Fibroblast of skin of right quadriceps (primary cell): ENCODE results near the gene RPTOR.

Experiments used
- DNase-seq: peaks from one replicate; pipeline ENCODE4 v3.0.0-alpha.2; 2013

Gene RPTOR

DNA sequence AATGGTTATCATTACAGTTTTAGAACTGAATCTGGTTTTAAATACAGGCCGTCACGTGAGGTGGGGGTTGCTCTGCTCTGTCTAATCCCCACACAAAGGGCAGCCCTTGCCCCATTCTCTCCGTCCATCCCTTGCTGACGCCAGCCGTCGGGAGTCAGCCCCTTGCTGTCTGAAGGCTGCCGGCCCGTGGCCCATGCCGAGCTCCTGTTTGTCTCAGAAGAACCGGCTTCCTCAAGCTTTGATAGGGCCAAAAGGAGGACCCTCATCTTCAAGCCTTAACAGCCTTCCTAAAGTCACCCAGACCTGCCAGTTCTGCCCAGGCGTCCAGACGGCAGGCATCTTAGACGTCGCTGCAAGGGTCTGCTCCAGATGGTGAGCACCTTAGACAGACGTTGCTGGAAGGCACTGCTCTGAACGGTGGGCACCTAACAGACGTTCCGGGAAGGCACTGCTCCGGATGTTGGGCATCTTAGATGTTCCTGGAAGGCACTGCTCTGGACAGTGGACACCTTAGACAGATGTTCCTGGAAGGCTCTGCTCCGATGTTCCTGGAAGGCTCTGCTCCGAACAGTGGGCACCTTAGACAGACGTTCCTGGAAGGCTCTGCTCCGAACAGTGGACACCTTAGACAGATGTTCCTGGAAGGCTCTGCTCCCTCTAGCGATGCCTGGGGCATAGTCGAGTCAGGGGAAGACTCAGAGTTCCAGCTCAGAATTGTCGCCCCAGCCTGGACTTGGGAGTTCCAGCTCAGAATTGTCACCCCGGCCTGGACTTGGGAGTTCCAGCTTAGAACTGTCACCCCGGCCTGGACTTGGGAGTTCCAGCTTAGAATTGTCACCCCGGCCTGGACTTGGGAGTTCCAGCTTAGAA lies 411.9 kb downstream of the RPTOR start:
- no peak for DNase-seq

DNA sequence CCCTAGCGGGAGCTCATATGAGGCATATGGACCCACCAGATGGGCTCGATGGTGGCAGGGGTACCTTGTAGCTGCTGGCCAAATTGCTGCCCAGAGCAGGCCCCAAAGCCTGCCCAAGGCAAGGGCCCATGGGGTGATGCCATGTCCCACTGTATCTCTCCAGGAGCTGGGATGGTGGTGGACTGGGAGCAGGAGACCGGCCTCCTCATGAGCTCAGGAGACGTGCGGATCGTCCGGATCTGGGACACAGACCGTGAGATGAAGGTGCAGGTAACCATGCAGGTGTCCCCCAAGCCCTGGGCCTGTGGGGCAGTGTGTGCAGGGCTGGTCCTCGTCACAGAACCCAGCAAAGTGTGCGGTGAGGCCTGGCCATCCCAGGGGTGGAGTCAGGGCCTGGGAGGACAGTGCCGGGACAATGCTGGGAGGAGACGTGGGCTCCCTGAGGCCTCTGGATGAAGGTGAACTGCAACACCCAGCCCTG lies 412.9 kb downstream of the RPTOR start:
- DNase-seq: no peak

GRCh38 chr17:80959330-80960036 lies 414.8 kb downstream of the RPTOR start:
- peak; percentile 42 for DNase-seq

DNA sequence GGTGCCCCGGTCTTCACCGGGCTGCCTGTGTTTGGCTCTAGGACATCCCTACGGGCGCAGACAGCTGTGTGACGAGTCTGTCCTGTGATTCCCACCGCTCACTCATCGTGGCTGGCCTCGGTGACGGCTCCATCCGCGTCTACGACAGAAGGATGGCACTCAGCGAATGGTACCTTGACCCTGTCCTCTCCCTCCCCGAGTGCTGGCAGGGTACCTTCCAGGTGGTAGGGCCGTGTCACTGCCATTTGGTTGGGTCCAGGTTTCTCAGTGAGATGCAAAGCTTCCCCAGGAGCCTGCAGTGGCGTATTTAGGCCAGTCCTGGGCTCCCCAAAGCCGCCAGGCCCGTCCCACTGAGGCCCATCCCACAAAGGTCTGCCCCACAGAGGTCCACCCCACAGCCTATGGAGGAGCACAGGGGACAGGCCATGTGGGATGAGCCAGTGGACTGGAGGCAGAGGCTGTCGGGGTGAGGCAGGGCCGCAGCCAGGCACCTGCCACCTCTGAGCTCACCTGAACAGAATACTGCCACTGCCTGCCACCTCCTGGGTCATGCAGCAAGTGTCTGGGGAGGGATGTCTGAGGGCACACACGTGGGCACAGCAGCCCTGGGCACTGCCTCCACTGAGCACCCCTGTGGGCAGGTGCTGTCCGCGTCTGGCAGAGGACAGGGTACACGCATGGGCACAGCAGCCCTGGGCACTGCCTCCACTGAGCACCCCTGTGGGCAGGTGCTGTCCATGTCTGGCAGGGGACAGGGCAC lies 415.6 kb downstream of the RPTOR start:
- no peak for DNase-seq

- DNase-seq: no peak
Observed at GRCh38 chr17:80960797-80961452, 416.3 kb downstream of the RPTOR start.

GRCh38 chr17:80961541-80962330 lies 417.1 kb downstream of the RPTOR start:
- DNase-seq: no peak

- no peak for DNase-seq
Observed at GRCh38 chr17:80962356-80963329, 418.0 kb downstream of the RPTOR start.

GRCh38 chr17:80963812-80964543 lies 419.3 kb downstream of the RPTOR start:
- no peak for DNase-seq

DNA sequence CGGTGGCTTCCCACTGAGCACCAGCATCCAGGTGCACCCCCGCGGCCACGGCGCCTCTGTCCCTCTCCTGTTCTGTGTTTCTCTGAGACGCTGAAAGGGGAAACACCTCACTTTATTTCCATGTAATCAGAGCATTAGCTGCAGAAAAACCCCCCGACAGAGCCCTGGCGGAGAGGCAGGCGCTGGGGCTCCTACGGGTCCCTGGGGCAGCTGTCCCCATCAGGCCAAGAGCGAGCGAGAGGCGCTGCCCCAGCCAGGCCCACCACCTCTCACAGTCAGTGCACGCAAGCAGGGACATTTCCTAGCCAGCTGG lies 419.9 kb downstream of the RPTOR start:
- DNase-seq: no peak

- DNase-seq: no peak
Observed at GRCh38 chr17:80964859-80965580, 420.4 kb downstream of the RPTOR start.

- no peak for DNase-seq
Observed at GRCh38 chr17:80965606-80966005, 421.0 kb downstream of the RPTOR start.

- DNase-seq: no peak
Observed at GRCh38 chr17:80967404-80967872, 422.8 kb downstream of the RPTOR start.

DNA sequence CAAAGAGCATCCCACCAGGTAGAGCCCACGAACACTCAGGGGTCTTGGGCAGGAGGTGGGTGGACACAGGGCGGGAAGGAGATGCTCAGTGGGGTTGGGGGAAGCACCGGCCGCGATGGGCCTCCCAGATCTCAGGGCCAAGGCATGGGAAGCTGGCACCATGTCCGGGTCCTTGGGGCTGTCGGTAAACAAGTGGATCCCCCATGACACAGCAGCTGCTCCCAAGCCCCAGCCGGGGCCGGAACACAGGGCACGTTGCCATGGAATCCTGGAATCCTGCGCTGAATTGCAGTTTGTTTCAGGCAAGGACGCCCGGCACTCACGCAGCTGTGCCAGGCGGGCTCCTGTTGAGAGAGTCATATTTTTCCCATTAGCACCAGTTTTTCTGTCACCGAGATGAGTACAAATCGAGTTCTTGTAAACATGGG lies 424.0 kb downstream of the RPTOR start:
- DNase-seq: peak; percentile 35

GRCh38 chr17:80969030-80969673 lies 424.5 kb downstream of the RPTOR start:
- no peak for DNase-seq

DNA sequence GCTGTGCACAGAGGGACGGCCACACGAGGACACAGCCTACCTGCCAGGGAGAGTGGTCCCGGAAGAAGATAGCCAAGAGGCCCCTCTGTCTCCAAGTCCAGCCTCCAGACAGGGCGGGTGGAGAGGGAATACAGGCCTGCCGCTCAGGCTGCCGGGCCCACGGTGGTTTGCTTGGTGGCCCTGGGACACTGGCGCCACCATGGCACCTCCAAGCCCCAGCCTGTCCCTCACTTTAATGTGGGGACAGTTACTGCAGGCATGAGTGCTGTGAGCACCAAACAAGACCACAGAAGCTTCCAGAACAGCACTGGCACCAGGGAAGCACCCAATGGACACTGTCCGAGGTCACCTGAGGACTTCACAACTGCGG lies 425.0 kb downstream of the RPTOR start:
- no peak for DNase-seq

- peak; percentile 34 for DNase-seq
Observed at GRCh38 chr17:80970044-80970761, 425.6 kb downstream of the RPTOR start.

DNA sequence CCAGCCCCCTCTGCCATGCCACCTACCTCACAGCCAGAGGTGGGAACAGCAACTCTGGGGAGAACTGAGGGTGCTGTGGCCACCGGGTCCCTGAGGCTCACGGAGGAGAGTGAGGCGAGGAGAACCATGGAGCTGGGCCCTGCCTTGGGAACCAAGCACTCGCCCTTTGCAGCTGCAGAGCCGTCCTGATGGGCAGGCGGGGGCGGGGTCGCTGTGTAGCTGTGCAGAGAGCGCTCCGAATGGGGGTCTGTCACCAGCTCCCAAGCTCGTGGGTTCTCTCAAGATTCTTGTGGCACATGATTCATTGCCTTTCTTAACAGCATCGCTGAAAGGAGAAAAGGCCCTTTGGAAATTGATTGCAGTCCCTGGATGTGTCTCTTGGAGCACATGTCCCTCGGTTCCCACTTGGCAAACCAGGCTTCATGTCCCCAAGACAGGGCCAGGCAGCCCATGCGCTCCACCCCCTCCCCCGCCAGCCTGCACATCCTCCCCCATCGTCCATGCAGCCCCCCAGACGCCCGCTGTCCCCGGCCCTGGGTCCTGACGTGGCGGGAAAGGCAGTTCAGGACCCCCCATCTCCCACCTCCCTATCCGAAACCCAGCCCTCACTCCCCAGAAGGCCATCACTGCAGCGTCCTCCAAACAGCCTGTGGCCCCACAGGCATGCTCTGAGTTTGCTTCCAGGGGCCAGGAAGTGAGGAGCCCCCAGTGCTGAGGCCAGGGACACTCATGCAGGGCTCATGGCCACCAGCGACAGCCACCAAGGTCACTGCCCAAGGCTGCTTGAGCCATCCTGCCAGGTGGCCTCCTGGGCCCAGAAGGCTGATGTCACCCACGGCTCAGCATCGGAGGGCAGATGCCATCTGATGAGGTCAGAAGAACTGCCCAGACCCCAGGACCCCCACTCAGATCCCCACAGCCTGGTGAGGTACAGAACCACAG lies 426.4 kb downstream of the RPTOR start:
- DNase-seq: no peak
